Measurements from ENCODE around the gene PDE3B.
"Not testable (repeated sequence)": the region's sequence is repeated elsewhere in the genome, so short reads cannot be mapped to it uniquely, and the experiment has no call there.

Gene PDE3B

DNA sequence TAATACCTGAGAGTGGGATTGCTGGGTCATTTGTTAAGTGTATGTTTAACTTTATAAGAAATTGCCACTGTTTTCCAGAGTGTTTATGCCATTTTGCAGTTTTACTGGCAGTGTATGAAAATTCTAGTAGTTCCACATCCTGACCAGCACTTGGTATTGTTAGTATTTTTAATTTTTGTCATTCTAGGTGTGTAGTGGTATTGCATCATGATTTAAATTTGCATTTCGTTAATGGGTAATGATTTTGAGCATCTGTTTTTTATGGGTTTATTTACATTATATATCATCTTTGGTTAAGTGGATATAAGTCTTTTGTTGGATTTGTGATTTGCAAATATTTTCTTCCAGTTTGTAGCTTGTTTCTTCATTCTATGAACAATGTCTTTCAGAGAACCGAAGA lies 34.7 kb downstream of the PDE3B start:
- no peak for DNase-seq

DNA sequence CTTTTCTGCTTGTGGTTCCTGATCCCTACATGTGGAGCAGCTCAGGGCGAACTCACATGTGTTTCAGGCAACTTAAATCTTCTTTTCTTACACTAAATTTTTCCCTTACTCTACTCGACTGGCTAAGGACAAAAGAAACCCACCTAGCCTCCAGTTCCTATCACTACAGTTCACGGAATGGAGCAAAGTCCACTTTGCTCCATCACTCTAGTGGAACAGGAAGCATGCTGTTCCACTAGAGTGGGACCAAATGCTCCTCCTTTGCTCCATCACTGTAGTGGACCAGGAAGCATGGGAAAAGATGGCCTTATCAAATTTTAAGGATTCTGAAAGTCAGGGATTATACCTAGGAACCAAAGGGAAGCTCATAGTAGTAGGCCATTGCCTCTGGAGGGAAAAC lies 36.1 kb downstream of the PDE3B start:
- no peak for DNase-seq

DNA sequence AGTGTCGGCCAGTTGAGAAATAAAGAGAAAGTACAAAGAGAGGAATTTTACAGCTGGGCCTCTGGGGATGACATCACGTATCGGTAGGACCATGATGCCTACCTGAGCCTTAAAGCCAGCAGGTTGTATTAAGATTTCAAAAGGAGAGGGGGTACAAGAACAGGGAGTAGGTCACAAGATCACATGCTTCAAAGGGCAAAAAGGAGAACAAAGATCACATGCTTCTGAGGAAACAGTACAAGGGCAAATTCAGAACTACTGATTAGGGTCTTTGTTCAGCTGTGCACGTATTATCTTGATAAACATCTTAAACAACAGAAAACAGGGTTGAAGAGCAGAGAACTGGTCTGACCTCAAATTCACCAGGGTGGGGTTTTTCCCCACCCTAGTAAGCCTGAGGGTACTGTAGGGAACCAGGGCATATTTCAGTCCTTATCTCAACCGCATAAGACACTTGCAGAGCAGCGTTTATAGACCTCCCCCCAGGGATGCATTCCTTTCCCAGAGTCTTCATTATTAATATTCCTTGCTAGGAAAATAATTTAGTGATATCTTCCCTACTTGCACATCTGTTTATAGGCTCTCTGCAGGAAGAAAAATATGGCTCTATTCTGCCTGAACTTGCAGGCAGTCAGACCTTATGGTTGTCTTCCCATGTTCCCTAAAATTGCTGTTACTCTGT lies 40.8 kb downstream of the PDE3B start:
- not testable (repeated sequence) for DNase-seq

DNA sequence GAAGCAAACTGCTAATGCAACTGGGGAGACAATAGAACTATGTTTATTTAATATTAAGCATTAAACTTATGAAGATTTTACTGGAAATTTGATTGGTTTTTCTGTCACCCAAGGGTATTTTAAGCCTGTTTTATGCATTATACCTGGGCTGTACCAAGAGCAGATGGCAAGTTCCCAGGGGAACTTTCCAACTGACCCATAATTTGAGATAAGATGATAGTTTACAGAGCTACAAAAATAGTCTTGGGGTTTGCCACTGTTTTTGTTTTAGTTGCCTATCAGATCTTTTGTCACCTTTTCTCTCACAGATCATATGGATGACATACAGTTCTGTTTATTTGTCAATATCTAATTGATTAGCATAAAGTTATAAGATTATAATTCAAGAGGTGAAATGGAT lies 43.9 kb downstream of the PDE3B start:
- DNase-seq: no peak

DNA sequence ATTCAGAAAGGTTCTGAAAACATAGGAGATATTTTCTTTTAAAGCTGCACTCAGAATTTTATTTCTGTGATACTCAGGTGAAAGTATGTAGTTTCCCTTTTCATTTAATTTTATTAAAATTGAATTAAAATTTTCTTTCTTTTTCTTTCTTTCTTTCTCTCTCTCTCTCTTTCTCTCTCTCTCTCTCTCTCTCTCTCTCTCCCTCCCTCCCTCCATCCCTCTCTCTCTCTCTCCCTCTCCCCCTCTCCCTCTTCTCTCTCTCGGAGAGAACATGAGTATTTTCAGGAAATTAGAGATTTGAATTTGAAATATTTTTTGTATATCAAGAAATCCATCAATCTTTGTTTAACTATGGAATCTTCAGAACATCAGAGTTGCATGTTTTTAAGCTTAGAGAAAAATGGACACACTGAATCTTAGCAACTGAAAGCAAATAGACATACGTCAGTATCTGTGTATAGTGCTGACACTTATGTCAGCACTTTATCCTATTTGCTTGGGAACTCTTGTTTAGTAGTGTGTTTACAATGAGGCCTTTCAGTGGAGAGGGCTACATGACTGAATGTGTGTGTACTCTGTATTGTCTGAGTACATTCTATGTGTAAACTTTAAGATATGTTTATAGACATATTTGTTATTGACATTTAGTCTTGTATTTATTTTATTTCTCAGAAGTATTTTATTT lies 44.5 kb downstream of the PDE3B start:
- no peak for DNase-seq

DNA sequence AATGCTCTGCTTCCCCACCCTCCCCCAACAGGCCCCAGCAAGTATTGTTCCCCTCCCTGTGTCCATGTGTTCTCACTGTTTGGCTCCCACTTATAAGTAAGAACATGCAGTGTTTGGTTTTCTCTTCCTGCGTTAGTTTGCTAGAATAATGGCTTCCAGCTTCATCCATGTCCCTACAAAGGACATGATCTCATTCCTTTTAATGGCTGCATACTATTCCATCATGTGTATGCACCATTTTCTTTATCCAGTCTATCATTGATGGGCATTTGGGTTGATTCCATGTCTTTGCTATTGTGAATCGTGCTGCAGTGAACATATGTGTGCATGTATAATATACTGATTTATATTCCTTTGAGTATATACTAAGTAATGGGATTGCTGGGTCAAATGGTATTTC lies 52.1 kb downstream of the PDE3B start:
- not testable (repeated sequence) for DNase-seq

DNA sequence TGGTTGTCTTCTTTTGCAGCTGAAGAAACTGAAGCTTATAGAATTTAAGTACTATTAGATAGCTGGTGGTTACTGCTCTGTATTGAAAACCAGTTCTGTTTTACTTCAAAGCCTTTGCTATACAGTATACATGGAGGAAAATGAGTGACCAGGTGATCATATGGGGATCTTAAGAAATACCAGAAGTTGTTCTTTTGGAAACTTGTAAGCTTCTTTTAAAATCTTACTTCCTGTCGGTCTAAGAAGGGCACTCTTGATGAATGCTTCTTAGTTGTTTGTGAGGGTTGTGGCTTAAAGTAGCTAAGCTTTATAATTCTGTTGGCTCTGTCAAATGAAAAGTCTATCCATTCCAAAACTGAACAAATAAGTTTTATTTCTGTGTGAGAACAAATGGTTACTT lies 55.2 kb downstream of the PDE3B start:
- DNase-seq: peak in 1 of 6 experiments; percentile 3

DNA sequence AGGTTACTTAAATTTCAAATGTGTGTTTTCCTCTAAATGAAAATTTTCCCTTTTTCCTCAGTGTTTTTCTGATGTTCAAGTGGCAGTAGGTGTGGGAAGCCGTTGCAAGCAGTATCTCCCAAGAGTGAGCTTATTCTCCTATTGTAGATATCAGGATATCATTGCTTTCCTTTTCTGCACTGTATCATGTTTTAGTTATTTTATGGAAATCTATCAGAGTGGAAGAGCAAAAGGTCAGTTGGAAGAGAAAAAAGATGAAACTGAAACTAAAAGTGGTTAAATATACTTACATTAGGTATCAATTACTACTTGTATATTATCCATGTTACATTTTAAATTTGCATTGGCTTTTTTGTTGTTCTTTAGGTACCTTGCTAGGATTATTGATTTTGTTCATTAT lies 57.0 kb downstream of the PDE3B start:
- no peak for DNase-seq

DNA sequence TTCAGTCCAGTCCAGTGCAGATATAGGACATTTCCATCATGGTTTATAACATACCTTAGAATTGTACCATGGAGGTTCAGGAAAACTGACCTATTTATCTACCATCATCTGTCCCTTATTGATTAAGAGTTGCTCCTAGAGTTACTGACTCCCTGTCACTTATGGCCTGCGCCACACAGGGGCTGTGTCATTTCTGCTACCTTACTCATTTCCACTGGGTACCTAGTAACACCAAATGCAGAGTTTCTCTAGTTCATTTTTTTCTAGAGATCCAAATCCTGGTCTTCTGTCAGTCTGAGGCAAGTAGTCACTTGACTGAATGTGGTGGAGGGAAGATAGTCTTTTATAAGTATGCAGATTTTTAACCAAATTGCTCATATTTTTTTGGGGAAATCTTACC lies 59.2 kb downstream of the PDE3B start:
- no peak for DNase-seq

DNA sequence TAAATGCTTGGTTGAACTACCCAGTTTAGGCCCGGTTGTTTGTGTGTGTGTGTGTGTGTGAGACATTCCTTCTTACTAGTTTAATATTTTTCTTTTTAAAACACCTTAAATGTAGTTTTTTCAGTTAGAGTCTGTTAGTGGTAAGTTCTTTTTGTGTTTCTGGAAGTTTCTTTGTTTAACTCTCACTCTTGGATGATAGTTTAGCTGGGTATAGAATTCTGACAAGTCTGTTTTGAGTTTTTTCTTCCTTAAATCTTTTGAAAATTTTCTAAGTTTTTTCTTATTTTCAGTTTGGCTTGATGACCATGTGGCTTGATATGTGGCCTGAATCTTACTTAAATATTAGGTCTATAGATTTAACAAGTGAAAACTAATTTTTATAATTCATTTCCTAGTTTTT lies 60.1 kb downstream of the PDE3B start:
- peak in 1 of 6 experiments; percentile 11 for DNase-seq

DNA sequence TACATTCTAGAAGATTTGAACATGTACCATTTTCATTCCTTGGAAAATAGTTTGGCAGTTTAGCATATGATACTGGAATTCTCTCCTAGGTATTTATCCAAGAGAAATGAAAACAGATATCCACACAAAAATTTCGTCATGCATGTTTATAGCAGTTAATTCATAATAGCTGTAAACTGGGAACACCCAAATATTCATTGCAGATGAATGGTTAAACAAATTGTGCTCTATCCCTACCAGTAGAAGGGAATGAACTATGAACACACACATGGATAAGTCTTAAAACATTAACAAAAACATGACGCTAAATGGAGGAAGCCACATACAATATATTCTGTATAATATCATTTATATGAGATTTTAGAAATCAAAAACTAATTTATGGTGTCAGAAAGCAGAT lies 61.5 kb downstream of the PDE3B start:
- no peak for DNase-seq

DNA sequence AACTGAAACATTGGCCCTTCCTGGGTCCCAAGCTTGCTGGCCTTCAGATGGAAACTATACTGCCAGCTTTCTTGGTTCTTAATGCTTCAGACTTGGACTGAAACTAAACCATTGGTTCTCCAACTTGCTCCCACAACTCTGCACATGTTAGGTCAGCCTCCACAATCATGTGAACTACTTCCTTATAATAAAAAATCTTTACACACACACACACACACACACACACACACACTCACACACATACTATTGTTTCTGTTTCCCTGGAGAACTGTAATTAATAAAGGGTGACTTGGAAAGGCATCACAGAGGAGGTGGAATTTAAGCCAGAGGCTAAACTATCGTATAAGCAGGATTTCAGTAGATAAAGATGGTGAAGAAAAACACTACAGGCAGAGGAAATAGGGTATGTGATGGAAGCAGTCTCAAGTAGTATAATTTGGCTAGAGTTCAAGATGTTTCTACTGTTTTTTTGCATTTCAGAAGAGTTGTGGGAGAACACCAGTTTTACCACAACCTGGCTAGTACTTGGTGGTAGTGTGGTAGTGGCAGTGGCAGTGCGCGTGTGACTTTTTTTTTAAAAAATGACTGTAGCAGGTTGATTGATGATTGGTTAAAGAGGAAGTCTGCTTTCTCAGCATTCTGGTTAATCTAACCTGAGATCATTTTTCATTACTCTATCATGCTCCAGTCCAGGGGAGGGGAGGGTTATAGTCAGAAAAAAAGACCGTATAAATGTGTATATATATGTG lies 70.1 kb downstream of the PDE3B start:
- peak in 5 of 6 experiments; percentile 13 to 77 (median 70) for DNase-seq

DNA sequence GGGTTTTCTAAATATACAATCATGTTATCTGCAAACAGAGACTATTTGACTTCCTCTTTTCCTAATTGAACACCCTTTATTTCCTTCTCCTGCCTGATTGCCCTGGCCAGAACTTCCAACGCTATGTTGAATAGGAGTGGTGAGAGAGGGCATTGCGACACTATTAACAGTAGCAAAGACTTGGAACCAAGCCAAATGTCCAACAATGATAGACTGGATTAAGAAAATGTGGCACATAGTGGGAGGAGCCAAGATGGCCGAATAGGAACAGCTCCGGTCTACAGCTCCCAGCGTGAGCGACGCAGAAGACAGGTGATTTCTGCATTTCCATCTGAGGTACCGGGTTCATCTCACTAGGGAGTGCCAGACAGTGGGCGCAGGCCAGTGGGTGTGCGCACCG lies 72.1 kb downstream of the PDE3B start:
- not testable (repeated sequence) for DNase-seq

DNA sequence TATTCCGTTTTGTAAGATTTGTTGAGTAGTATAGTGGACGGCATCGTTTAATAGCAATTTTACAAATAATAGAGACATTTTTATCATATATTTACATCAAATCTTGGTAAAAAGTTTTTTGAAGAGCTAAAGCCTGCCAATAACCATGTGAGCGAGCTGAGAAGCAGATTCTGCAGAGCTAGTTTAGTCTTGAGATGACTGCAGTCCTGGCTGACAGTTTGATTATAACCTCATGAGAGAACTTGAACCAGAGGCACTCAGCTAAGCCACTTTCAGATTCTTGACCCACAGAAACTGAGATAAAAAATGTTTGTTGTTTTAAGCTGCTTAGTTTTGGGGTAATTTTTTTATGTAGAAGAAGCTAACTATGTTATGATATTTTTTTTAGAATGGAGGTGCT lies 78.9 kb downstream of the PDE3B start:
- DNase-seq: no peak

DNA sequence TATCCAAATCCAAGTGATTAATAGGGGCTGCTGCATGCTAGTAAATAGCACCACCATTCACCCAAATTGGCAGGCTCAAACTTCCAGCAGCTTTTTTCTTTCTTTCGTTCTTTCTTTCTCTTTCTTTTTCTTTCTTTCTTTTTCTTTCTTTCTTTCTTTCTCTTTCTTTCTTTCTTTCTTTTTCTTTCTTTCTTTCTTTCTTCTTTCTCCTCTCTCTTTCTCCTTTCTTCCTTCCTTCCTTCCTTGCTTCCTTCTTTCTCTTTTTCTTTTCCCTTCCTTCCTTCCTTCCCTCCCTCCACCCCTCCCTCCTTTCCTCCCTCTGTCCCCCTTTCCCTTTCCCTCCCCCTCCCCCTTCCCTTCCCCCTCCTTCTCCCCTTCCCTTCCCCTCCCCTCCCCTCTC lies 81.5 kb downstream of the PDE3B start:
- no peak for DNase-seq

DNA sequence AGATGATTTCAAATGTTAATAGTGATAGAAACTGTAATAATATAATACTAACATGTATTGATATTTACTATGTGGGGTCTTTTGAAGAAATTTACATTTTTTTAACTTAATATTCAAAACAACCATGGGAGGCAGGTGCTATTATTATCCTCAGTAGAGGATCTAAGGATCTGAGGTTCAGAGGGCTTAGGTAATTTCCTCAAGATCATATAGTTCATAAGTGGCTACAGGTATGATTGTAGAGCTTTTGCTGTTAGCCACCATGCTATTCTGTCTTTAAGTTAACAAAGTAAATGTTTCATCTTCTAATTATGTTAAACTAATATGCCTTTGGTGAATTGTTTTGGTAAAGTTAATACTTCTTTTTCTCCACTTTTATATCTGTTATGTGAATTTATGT lies 83.6 kb downstream of the PDE3B start:
- no peak for DNase-seq

DNA sequence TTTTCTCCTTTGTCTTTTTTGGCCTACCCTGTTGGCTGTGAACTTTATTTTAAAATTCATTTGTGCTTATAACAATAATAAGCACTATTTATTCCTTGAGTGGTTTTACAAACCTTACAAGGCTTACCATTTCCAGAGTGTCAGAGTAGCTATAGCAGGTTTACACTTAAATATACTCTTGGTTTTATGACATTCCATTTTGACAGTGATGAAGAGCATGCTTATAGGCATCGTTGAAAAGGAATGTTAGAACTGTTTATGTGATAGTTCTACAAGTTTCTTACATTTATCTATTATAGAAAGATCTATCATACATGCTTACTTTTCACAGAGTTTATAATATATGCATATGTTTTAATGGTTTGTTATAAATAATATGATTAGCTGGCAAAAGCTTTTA lies 84.1 kb downstream of the PDE3B start:
- DNase-seq: no peak

DNA sequence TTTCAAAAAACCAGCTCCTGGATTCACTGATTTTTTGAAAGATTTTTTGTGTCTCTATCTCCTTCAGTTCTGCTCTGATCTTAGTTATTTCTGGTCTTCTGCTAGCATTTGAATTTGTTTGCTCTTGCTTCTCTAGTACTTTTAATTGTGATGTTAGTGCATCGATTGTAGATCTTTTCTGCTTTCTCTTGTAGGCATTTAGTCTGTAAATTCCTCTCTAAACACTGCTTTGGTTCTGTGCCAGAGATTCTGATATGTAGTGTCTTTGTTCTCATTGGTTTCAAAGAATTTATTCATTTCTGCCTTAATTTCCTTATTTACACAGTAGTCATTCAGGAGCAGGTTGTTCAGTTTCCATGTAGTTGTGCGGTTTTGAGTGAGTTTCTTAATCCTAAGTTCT lies 96.9 kb downstream of the PDE3B start:
- DNase-seq: not testable (repeated sequence)

DNA sequence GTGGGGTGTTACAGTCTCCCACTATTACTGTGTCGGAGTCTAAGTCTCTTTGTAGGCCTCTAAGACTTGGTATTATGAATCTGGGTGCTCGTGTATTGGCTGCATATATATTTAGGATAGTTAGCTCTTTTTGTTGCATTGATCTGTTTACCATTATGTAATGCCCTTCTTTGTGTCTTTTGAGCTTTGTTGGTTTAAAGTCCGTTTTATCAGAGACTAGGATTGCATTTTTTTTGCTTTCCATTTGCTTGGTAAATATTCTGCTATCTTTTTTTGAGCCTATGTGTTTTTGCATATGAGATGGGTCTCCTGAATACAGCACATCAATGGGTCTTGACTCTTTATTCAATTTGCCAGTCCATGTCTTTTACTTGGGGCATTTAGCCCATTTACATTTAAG lies 97.6 kb downstream of the PDE3B start:
- DNase-seq: no peak

DNA sequence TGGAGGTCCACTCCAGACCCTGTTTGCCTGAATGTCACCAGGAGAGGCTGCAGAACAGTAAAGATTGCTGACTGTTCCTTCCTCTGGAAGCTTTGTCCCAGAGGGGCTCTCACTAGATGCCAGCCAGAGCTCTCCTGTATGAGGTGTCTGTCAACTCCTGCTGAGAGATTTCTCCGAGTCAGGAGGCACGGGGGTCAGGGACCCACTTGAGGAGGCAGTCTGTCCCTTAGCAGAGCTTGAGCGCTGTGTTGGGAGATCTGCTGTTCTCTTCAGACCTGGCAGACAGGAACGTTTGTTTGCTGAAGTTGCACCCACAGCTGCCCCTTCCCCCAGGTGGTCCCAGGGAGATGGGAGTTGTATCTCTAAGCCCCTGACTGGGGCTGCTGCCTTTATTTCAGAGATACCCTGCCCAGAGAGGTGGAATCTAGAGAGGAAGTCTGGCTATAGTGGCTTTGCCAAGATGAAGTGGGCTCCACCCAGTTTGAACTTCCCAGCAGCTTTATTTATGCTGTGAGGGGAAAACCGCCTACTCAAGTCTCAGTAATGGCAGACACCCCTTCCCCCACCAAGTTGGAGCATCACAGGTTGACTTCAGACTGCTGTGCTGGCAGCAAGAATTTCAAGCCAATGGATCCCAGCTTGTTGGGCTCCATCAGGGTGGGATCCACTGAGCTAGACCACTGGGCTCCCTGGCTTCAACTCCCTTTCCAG lies 99.4 kb downstream of the PDE3B start:
- DNase-seq: no peak

DNA sequence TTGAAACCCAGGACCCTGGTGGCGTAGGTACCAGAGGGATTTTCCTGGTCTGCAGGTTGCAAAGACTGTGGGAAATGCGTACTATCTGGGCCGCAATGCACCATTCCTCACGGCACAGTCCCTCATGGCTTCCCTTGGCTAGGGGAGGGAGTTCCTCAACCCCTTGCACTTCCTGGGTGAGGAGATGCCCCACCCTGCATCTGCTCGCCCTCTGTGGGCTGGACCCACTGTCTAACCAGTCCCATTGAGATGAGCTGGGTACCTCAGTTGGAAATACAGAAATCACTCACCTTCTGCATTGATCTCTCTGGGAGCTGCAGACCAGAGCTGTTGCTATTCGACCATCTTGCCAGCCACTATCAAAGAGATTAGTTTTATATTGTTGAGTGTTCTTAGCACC lies 100.1 kb downstream of the PDE3B start:
- not testable (repeated sequence) for DNase-seq

DNA sequence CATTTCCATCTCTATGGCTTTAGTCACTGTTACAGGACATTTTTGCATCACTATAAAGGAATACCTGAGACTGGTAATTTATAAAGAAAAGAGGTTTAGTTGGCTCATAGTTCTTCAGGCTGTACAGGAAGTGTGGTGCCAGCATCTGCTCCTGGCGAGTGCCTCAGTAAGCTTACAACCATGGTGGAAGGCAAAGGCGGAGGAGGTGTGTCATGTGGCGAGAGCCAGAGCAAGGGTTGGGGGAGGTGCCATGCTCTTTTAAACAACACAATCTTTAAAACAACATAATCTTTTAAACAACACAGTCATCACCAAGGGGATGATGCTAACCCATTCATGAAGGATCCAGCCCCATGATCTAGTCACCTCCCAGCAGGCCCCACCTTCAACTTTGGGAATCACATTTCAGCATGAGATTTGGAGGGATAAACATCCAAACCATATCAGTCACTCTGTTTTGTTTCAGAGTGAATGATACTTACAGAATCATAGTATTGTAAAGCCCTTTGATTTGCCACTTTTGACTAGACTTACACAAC lies 103.3 kb downstream of the PDE3B start:
- no peak for DNase-seq

DNA sequence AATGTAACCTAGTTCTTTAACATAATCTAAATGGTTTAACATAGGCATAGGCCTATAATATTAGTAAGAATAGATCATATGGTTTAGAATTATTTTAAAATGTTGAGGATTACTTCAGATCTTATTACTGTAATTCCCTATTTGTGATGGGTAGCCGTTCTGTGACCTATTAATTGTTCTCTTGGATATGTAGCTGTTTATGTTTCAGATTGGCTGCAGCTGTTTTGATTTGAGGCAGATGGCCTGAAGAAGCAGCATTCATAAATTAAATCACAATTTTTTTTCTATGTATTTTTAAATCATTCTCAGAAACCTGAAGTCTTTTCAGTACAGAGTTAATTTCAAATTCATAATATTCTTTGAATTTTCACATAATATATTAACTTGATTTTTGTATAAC lies 104.5 kb downstream of the PDE3B start:
- DNase-seq: no peak

All from stimulated activated naive CD4-positive, alpha-beta T cell (primary cell).